GM12892 (cell line): ENCODE measurements around the gene ANXA10.

Experiments
- POLR2A ChIP-seq: IDR thresholded peaks from 2 replicates; pipeline ENCODE4 v1.6.1; 2011; ENCODE audit warnings: low read depth, low read length, control low read depth
- POLR2AphosphoS5 ChIP-seq: IDR thresholded peaks from 2 replicates; pipeline ENCODE4 v1.6.1; 2011; ENCODE audit warnings: low read depth, low read length, control low read depth

- TF ChIP-seq POLR2A (no peak), POLR2AphosphoS5 (no peak)
Observed at GRCh38 chr4:168143601-168144000, 51.3 kb downstream of the ANXA10 start.
